ENCODE measurements around the gene GRB7. TPM values are rescaled to one million over a fixed set of nuclear protein-coding genes. Genes with fewer than 3 reads are reported as not detected.
"Not testable (repeated sequence)": the region's sequence is repeated elsewhere in the genome, so short reads cannot be mapped to it uniquely, and the experiment has no call there.

The GRB7 gene
- total RNA-seq, 1 experiment from 2014 or later: not detected

DNA sequence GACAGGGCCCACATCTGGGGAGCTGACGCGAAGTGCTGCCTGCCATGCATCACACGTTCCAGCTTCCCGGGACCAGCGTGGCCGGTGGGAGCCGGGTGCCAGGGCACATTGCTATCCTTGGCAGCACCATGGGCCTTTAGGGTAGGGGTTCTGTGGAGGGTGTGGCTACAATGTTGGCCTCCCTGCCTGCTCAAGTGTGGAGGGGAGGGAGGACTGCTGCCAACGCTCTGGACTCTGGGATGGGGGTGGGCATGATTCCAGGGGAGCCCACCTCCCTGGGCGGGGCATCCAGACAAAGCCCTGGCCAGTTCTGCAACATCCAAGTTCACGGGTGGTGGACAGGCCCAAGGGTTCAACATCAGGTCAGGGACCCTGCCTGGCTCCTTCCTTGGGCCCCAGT, 13.9 kb downstream of the GRB7 start:
- no peak for DNase-seq (ENCODE audit: low read depth)

GRCh38 chr17:39752241-39752881, 14.6 kb downstream of the GRB7 start:
- DNase-seq (ENCODE audit: low read depth): no peak

GRCh38 chr17:39753514-39754160, 15.9 kb downstream of the GRB7 start:
- DNase-seq (ENCODE audit: low read depth): no peak

- peak; percentile 86 for DNase-seq (ENCODE audit: low read depth)
These were observed 16.6 kb downstream of the GRB7 start for GRCh38 chr17:39754161-39754957.

DNA sequence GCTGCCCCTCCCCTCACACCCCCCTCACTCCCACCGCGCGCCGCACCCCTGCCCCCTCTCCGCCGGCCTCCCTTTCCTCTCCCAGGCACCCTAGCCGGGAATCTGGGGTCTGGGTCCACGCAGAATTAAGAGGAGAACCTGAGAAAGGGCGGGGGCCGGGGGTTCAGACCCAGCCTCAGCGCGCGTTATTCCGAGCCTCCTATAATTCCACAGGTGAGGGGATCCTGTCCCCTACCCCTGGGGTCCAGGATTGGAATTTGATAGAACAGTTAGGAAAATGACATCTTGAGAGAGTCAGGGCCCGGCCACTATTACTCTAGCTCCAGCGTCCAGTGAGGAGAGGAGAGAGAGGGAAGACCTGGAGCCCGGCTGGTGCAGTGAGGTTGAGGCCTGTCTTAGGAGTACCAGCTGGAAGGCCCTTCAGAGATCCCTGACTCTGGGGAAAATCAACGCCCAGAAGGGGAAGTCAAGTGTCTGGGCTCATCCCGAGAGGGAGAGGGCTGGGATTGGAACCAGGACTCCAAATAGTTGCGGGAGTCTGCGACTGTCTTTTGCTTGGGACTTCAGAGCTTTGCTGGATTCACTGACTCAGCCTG, 17.3 kb downstream of the GRB7 start:
- DNase-seq (ENCODE audit: low read depth): no peak

- no peak for DNase-seq (ENCODE audit: low read depth)
These were observed 18.0 kb downstream of the GRB7 start for GRCh38 chr17:39755554-39756379.

DNA sequence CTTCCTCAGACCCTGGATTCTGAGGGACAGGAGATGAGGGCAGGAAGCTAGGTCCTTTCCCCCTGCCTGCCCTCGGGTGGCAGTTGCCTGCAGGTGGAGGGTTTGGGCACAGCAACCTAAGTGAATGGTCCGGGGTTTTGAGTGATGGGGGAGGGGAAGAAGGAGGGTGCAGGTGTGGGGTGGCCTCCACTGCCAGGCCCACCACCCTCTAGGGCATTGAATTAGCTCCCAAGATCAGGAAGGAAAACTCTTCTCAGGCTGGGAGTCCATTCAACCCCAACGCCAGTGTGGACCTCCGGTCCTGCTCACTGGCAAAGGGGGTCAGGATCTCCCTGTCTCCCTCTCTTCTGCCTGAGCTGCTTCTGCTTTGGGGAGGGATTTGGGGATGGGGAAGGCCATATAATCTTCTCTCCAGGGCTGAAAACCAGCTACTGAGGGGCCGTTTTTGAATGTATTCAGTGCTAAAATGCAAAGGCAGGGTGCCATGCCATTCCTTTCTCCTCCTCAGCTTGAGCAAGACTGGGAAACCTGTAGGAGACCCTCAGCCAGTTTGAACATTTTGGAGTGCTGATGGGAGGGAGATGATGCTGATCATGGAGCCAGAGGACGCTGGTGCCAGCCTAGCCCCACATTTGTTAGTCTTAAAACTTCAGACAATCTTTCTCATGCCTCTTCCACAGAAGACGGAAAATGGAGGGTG, 18.8 kb downstream of the GRB7 start:
- DNase-seq (ENCODE audit: low read depth): no peak

GRCh38 chr17:39757176-39757662, 19.5 kb downstream of the GRB7 start:
- DNase-seq (ENCODE audit: low read depth): no peak

GRCh38 chr17:39757931-39758873, 20.5 kb downstream of the GRB7 start:
- peak; percentile 39 for DNase-seq (ENCODE audit: low read depth)

GRCh38 chr17:39759204-39759603, 21.5 kb downstream of the GRB7 start:
- no peak for DNase-seq (ENCODE audit: low read depth)

DNA sequence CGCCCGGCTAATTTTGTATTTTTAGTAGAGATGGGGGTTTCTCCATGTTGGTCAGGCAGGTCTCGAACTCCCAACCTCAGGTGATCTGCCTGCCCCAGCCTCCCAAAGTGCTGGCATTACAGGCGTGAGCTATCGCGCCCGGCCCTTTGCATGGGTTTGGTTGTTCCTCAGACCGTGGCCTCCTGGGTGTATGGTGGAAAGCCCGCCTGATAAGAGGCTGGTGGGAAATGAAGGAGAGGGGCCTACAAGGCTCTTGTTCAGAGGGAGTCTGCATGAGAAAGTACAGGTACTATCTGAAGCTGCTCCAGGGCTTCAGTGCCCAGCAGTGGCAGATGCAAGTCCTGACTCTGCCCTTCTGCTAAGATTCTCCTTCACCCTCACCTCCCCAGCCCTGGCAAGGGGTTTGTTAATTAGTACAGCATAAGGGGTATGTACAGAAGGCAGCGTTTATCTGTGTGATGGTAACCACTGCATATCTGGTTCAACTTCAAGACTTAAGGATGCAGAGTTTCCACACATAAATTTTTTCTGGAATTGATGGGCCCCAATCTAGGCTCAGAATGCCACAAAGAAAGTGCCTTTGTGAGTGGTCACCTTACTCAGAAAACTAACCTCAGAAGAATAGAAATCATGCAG, 24.2 kb downstream of the GRB7 start:
- no peak for DNase-seq (ENCODE audit: low read depth)

DNA sequence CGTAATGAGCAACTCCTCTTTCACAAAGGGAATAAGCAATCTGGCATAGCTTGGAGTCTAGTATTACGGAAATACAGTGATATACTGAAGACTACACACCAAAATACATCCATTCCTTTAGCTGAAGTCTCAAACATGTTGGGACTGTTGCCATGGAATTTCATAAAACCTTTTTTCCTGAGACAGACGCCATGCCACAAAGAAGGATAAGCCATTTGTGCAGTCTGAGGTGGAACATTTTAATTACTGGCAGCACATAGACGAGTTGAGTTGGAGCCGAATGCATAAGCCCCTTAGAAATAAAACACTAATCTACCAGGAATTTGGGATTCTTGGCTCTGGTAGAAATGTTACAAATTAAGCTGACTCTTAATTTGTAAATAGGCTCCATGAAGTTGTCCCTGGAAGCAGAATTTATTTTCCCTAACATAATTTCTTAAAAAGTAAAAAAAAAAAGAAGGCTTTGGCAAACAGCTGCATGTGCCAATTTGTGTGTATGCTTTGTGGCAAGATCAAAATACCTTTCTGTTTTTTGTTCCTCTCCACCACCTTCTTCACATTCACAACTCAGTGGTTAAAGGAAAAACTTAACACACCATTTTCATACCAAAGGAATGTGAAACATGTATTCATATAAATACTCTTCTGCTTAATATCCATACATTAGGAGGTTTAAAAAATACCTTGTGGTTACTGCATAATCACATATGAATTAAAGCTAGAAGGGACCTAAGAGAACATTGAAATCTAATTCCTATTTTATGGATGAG, 25.5 kb downstream of the GRB7 start:
- DNase-seq (ENCODE audit: low read depth): no peak

- not testable (repeated sequence) for DNase-seq (ENCODE audit: low read depth)
These were observed 26.4 kb downstream of the GRB7 start for GRCh38 chr17:39764171-39764570.

DNA sequence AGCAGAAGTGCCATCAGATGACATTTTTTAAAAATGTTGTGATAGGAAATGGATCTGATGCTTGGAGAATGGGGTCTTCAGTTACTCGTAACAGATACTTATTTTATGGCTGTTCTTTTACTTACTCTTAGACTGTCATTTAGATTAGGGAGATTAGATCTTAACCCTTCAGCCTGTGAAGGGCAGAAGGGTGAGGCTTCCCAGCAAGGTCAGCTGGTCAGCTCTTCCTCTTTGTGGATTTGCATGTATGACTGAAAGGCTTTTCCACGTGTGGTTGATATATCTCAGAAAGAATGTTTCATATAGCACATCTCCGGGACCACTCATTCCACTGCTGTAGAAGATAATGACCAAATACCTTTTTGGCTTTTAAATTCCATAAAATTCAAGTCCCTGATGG, 27.4 kb downstream of the GRB7 start:
- DNase-seq (ENCODE audit: low read depth): no peak

DNA sequence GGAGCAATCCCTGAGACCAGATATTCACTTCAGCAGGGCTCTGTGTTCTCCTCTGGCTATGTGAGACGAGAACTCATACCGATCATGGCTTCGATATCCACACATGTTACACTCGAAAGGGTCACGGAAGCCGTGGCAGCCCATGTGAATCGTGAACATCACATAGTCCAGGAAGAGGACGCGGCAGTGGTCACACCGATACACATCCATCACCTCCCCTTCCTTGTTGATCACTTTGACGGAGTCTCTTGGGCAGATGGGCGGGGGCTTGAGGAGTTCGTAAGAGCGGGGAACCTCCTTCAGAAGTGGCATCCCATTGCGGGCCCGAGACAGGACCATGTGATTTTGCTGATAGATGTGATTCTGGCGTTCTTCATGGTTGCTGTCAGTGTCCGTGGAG, 28.0 kb downstream of the GRB7 start:
- DNase-seq (ENCODE audit: low read depth): no peak

GRCh38 chr17:39767147-39767546, 29.4 kb downstream of the GRB7 start:
- DNase-seq (ENCODE audit: low read depth): no peak

- peak; percentile 97 for DNase-seq (ENCODE audit: low read depth)
These were observed 32.3 kb downstream of the GRB7 start for GRCh38 chr17:39769974-39770587.

DNA sequence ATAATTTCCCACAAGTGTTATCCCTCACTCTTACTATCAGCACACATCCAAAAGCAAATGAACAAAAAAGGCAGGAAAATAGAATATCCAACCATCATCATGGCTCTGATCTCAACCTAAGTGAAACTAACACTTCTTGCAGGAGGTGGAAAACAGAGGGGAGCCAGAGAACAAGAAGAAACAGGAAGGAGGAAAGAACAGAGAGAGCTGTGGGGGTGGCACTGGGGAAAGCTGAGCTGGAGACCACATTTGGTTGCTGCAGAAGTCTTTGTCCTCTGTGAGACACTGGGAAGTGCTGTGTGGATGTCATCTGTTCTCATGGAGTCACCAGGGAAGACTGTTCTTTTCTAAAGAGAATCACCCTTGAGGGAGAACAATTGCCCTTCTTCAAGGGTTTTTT, 34.7 kb downstream of the GRB7 start:
- DNase-seq (ENCODE audit: low read depth): no peak

Data from M059J (cell line).